K562 (cell line): Measurements from ENCODE around the gene EYA4. TPM values are rescaled to one million over a fixed set of nuclear protein-coding genes. Genes with fewer than 3 reads are reported as not detected.

ENCODE experiments used
- ATAC-seq: fragments of 200-7000 bp; cut with Tn5 transposase; 3 replicates; pipeline ENCODE4 v1.9.1; 2020; ENCODE audit warnings: moderate library complexity
- BruUV-seq: library from RNA; stranded (reverse); fragments of 400-500 nt; replicated peaks from 2 replicates; lab custom pipeline; 2021; lab: Mats Ljungman, UMichigan
- CTCF ChIA-PET: fragments of 300-600 bp; formaldehyde crosslinking; extraction: SDS; loops from one replicate; lab custom pipeline; 2021; ENCODE audit warnings: low intra/inter-chr PET ratio; lab: Yijun Ruan, JAX
- POLR2A ChIA-PET: fragments of 300-600, 350-650 bp; sonication (Branson Sonifier 250); formaldehyde crosslinking; extraction: SDS; loops from one replicate; lab custom pipeline; 2021; ENCODE audit warnings: antibody characterized with exemption, inconsistent platforms; lab: Yijun Ruan, JAX
- DNase-seq, 4 experiments: peaks; one replicate each; pipeline versions ENCODE4 v3.0.0 to v3.0.0-alpha.2; 2011 to 2018; ENCODE audit warnings: low spot score in 3 of 4, mixed read lengths in 3 of 4; ENCODE audit errors: extremely low read depth in 1 of 4
- FAIRE-seq: peaks from 2 replicates; lab custom pipeline; 2011; peaks lifted over from hg19 to GRCh38; lab: Jason Lieb, UNC
- H2AFZ ChIP-seq: 2 replicates; pipeline ENCODE4 v1.6.0; 2011; ENCODE audit warnings: low read depth, low read length, control low read depth, inconsistent platforms
- H3K27ac ChIP-seq: fragments of 200-600 bp; 3 replicates; pipeline ENCODE4 v1.8.0; 2011; ENCODE audit warnings: low read depth, mild to moderate bottlenecking, control low read depth, inconsistent platforms, low read length, moderate library complexity, mixed read lengths; ENCODE audit errors: extremely low read depth
- H3K27me3 ChIP-seq, 2 experiments: fragments of 300-600 bp in 1 of 2; 2 replicates in 1 of 2; 3 replicates in 1 of 2; pipeline versions ENCODE4 v1.6.0 to v1.8.0; 2011; ENCODE audit warnings: inconsistent platforms in 2 of 2, low read length in 2 of 2, mild to moderate bottlenecking in 1 of 2, mixed read lengths in 1 of 2, moderate library complexity in 1 of 2; ENCODE audit not compliant: control insufficient read depth in 2 of 2, insufficient read depth in 2 of 2
- H3K36me3 ChIP-seq: fragments of 300-600 bp; 3 replicates; pipeline ENCODE4 v1.8.0; 2011; ENCODE audit warnings: mild to moderate bottlenecking, low read length, inconsistent platforms; ENCODE audit not compliant: control insufficient read depth, insufficient read depth
- H3K4me1 ChIP-seq, 2 experiments: fragments of 200-600 bp in 1 of 2; replicated peaks in 1 of 2; 2 replicates in 1 of 2; 3 replicates in 1 of 2; pipeline versions ENCODE4 v1.5.1 to v1.8.0; 2011; ENCODE audit warnings: inconsistent platforms in 2 of 2, low read length in 2 of 2, mild to moderate bottlenecking in 1 of 2, mixed read lengths in 1 of 2, moderate library complexity in 1 of 2; ENCODE audit not compliant: control insufficient read depth in 2 of 2, insufficient read depth in 2 of 2
- H3K4me2 ChIP-seq: 2 replicates; pipeline ENCODE4 v1.6.1; 2011; ENCODE audit warnings: low read length, control low read depth, inconsistent platforms, mixed read lengths; ENCODE audit not compliant: insufficient read depth
- H3K4me3 ChIP-seq: fragments of 200-600 bp; sonication (generic), shearing (Covaris generic); 2 replicates; pipeline ENCODE4 v1.5.1; 2016; ENCODE audit warnings: control low read depth, inconsistent platforms
- H3K79me2 ChIP-seq: fragments of 200-600 bp; 3 replicates; pipeline ENCODE4 v1.8.0; 2011; ENCODE audit warnings: low read length, inconsistent platforms; ENCODE audit not compliant: control insufficient read depth, insufficient read depth
- H3K9ac ChIP-seq, 2 experiments: 2 replicates each; pipeline versions ENCODE4 v1.6.0 to v1.6.1; 2011; ENCODE audit warnings: low read depth in 2 of 2, low read length in 2 of 2, control low read depth in 1 of 2, inconsistent platforms in 1 of 2, mild to moderate bottlenecking in 1 of 2, mixed read lengths in 1 of 2; ENCODE audit not compliant: insufficient read depth in 1 of 2
- H3K9me1 ChIP-seq: one replicate; pipeline ENCODE4 v1.6.0; 2011; ENCODE audit warnings: inconsistent platforms, mild to moderate bottlenecking, low read length, moderate library complexity; ENCODE audit not compliant: control insufficient read depth, insufficient read depth
- H3K9me3 ChIP-seq: replicated peaks from 2 replicates; pipeline ENCODE4 v1.5.1; 2011; ENCODE audit warnings: low read depth, low read length, inconsistent platforms; ENCODE audit not compliant: control insufficient read depth, insufficient read depth
- H4K20me1 ChIP-seq: replicated peaks from 2 replicates; pipeline ENCODE4 v1.6.1; 2011; ENCODE audit warnings: low read length, inconsistent platforms, mixed read lengths; ENCODE audit not compliant: control insufficient read depth, insufficient read depth
- ARID3B ChIP-seq: fragments of 250-450 bp; sonication (Bioruptor Pico); IDR thresholded peaks from 2 replicates; pipeline ENCODE4 v1.4.0; 2020; ENCODE audit warnings: borderline replicate concordance
- ATF4 ChIP-seq: fragments of 450-650 bp; formaldehyde crosslinking; IDR thresholded peaks from 2 replicates; pipeline ENCODE4 v1.4.0; 2022; ENCODE audit warnings: mild to moderate bottlenecking, moderate library complexity
- ETV5 ChIP-seq: sonication (generic); formaldehyde crosslinking; IDR thresholded peaks from 2 replicates; pipeline ENCODE4 v1.4.0; 2020; ENCODE audit warnings: low read depth, mild to moderate bottlenecking, missing genetic modification reagents
- FOXM1 ChIP-seq, 2 experiments: fragments of 450-650 bp in 1 of 2; sonication (generic) in 1 of 2; formaldehyde crosslinking in 1 of 2; IDR thresholded peaks; 2 replicates each; pipeline versions ENCODE4 v1.6.1 to v1.9.0; 2017 to 2022; ENCODE audit warnings: low read depth in 2 of 2, mild to moderate bottlenecking in 2 of 2, missing genetic modification reagents in 1 of 2, moderate library complexity in 1 of 2
- IRF2 ChIP-seq: sonication (generic); formaldehyde crosslinking; IDR thresholded peaks from 2 replicates; pipeline ENCODE4 v1.8.1; 2022; ENCODE audit warnings: mild to moderate bottlenecking, missing genetic modification reagents
- MCM3 ChIP-seq: fragments of 450-650 bp; IDR thresholded peaks from 2 replicates; pipeline ENCODE4 v1.6.1; 2016
- MCM5 ChIP-seq: fragments of 450-650 bp; IDR thresholded peaks from 2 replicates; pipeline ENCODE4 v1.6.1; 2016; ENCODE audit warnings: low read depth
- NCOR1 ChIP-seq: fragments of 450-650 bp; IDR thresholded peaks from 2 replicates; pipeline ENCODE4 v1.6.1; 2016; ENCODE audit warnings: mild to moderate bottlenecking, moderate library complexity
- TEAD2 ChIP-seq: fragments of 450-650 bp; IDR thresholded peaks from 2 replicates; pipeline ENCODE4 v1.6.1; 2016; ENCODE audit warnings: missing genetic modification characterization, control low read depth, missing compliant biosample characterization
- THAP7 ChIP-seq: fragments of 250-450 bp; sonication (Bioruptor Pico); IDR thresholded peaks from 2 replicates; pipeline ENCODE4 v1.5.0; 2021
- TOE1 ChIP-seq, 2 experiments: fragments of 450-650 bp in 1 of 2; sonication (generic) in 1 of 2; formaldehyde crosslinking in 1 of 2; IDR thresholded peaks; 2 replicates each; pipeline versions ENCODE4 v1.7.1 to v1.8.0; 2016 to 2022; ENCODE audit warnings: borderline replicate concordance in 2 of 2, mild to moderate bottlenecking in 2 of 2, antibody characterized with exemption in 1 of 2, inconsistent platforms in 1 of 2, low read depth in 1 of 2, missing genetic modification reagents in 1 of 2, moderate library complexity in 1 of 2
- ZHX1 ChIP-seq: fragments of 150-350 bp; conservative IDR thresholded peaks from 2 replicates; pipeline ENCODE4 v1.6.1; 2014; ENCODE audit warnings: low read length
- WGBS: fragments of 100-300 bp; shearing (Covaris generic); methylation state at CpG from one replicate; pipeline ENCODE4 v1.1.6; 2016; ENCODE audit warnings: low coverage, mixed read lengths; ENCODE audit not compliant: insufficient coverage; ENCODE audit errors: missing lambda C conversion rate; 5-methylcytosine and 5-hydroxymethylcytosine counted together
- in situ Hi-C: fragments of 300-500 bp; cut with MboI; formaldehyde crosslinking; loops from 4 replicates; pipeline ENCODE4 v1.15.0; 2018; ENCODE audit warnings: inconsistent platforms, mixed read lengths
- intact Hi-C: fragments of 100-400 bp; cut with micrococcal nuclease; formaldehyde crosslinking; loops from 2 replicates; pipeline ENCODE4 v1.14.2; 2022
- polyA plus RNA-seq, 8 experiments: library from polyadenylated mRNA; depleted of rRNA in 4 of 8; stranded (reverse) in 5 of 8; unstranded in 3 of 8; fragments of >200 nt; fragmentation: Nextera tagmentation in 2 of 8; fragmentation: Illumina TruSeq in 1 of 8; extraction: Ambion mirVana in 2 of 8; extraction: Trizol in 1 of 8; gene quantifications; 2 replicates each; pipeline versions ENCODE4 v1.2.1 to v1.2.3, GENCODE V29; 2011 to 2014; ENCODE audit warnings: inconsistent platforms in 1 of 8, missing spikeins in 1 of 8
- total RNA-seq, 7 experiments: library from RNA; depleted of rRNA in 6 of 7; stranded (reverse); fragments of >200 nt in 6 of 7; fragmentation: Illumina TruSeq in 2 of 7; extraction: Trizol in 2 of 7; gene quantifications; 2 replicates each; pipeline versions ENCODE4 v1.2.1 to v1.2.3, GENCODE V29; 2011 to 2021; ENCODE audit warnings: low replicate concordance in 1 of 7

The EYA4 gene
- total and polyA plus RNA-seq, 9 of the 15 experiments (the other 6 are each of a cell fraction or from before 2014, with no cell fraction given), result 0.03 to 0.04 TPM; not detected in 7

- no peaks in the 10 kb centered on the region for H3K79me2 ChIP-seq
- no peak overlapping the region for H3K4me2 ChIP-seq
- no peak for DNase-seq
- H3K9me3 ChIP-seq, result no peaks in the 10 kb centered on the region
- no peak overlapping the region for H3K9ac ChIP-seq
- H4K20me1 ChIP-seq, result no peaks in the 10 kb centered on the region
- 0% methylated on average over 2 of the region's 2 CpGs for WGBS
- no peak overlapping the region for H2AFZ ChIP-seq
- no peaks in the 10 kb centered on the region for H3K36me3 ChIP-seq
- CTCF ChIA-PET, result no interaction called here
- H3K4me1 ChIP-seq, result no peaks in the 10 kb centered on the region
- no TSS peak for BruUV-seq
- H3K9me1 ChIP-seq, result no peaks in the 10 kb centered on the region
- no peak for FAIRE-seq
- H3K27me3 ChIP-seq, result no peaks in the 10 kb centered on the region
- POLR2A ChIA-PET, result interaction anchor here (0.6 kb wide), 1 partner anchor 854 kb away, joined by 3 read pairs; no protein-coding TSS in a partner anchor
- intact Hi-C loops (no loop called here), in situ Hi-C loops (no loop called here)
- no peak overlapping the region for H3K4me3 ChIP-seq
- no peak overlapping the region for H3K27ac ChIP-seq
- no peak for ATAC-seq
- no peak for TF ChIP-seq NCOR1
- TF ChIP-seq ARID3B, result no peak
- TF ChIP-seq MCM5, result no peak
- TF ChIP-seq MCM3, result no peak
- TF ChIP-seq IRF2 (CRISPR knock-in tag), result no peak
- no peak for TF ChIP-seq ZHX1
- no peak for TF ChIP-seq TEAD2 (tag)
- no peak for TF ChIP-seq ETV5 (CRISPR knock-in tag)
- no peak for TF ChIP-seq THAP7
- no peak for TF ChIP-seq FOXM1 (IDR thresholded peaks at IDR 0.05; ENCODE audit: low read depth)
- no peak for TF ChIP-seq FOXM1 (CRISPR knock-in tag; IDR thresholded peaks at IDR 0.05; ENCODE audit: low read depth)
- no peak for TF ChIP-seq ATF4 (CRISPR knock-in tag)
- TF ChIP-seq TOE1 (IDR thresholded peaks at IDR 0.05; ENCODE audit: borderline replicate concordance), result no peak
- no peak for TF ChIP-seq TOE1 (CRISPR knock-in tag; IDR thresholded peaks at IDR 0.05; ENCODE audit: borderline replicate concordance, low read depth)
These were observed 10.5 kb downstream of the EYA4 start for GRCh38 chr6:133251688-133252087.
